SW480 (cell line): ENCODE results near the gene MMP25.
"Not testable (repeated sequence)": the region's sequence is repeated elsewhere in the genome, so short reads cannot be mapped to it uniquely, and the experiment has no call there.

Experiments
- DNase-seq: peaks from one replicate; pipeline ENCODE4 v3.0.0-alpha.2; 2016; ENCODE audit warnings: low spot score

Gene MMP25

GRCh38 chr16:3056336-3057180 is 10.2 kb downstream of the MMP25 start:
- no peak for DNase-seq

- no peak for DNase-seq
Measured at GRCh38 chr16:3057181-3058138, 11.1 kb downstream of the MMP25 start.

GRCh38 chr16:3058139-3059030 is 12.0 kb downstream of the MMP25 start:
- DNase-seq: no peak

- DNase-seq: peak; percentile 78
Measured at GRCh38 chr16:3059041-3059722, 12.8 kb downstream of the MMP25 start.

GRCh38 chr16:3059723-3060242 is 13.4 kb downstream of the MMP25 start:
- DNase-seq: no peak

GRCh38 chr16:3060339-3061127 is 14.2 kb downstream of the MMP25 start:
- no peak for DNase-seq

- DNase-seq: no peak
Measured at GRCh38 chr16:3062553-3062952, 16.2 kb downstream of the MMP25 start.

GRCh38 chr16:3063625-3064386 is 17.4 kb downstream of the MMP25 start:
- peak; percentile 8 for DNase-seq

GRCh38 chr16:3065069-3065741 is 18.8 kb downstream of the MMP25 start, which contains the start of gene IL32:
IL32 (plus strand) TSS chr16:3065640; CDS start chr16:3065812, 172 bp downstream.
- peak; percentile 58 for DNase-seq

- no peak for DNase-seq
Measured at GRCh38 chr16:3065742-3066439, 19.5 kb downstream of the MMP25 start.

- DNase-seq: no peak
Measured at GRCh38 chr16:3066440-3066748, 20.0 kb downstream of the MMP25 start.

- no peak for DNase-seq
Measured at GRCh38 chr16:3068487-3068886, 22.1 kb downstream of the MMP25 start.

GRCh38 chr16:3069146-3069545 is 22.8 kb downstream of the MMP25 start:
- not testable (repeated sequence) for DNase-seq

- DNase-seq: no peak
Measured at GRCh38 chr16:3070608-3071111, 24.3 kb downstream of the MMP25 start.

GRCh38 chr16:3071655-3072054 is 25.3 kb downstream of the MMP25 start:
- no peak for DNase-seq

GRCh38 chr16:3072148-3072547 is 25.8 kb downstream of the MMP25 start:
- DNase-seq: not testable (repeated sequence)

- DNase-seq: not testable (repeated sequence)
Measured at GRCh38 chr16:3072576-3073263, 26.4 kb downstream of the MMP25 start.
